NB4 (cell line): ENCODE measurements around the gene PGBD5.

Experiments used
- DNase-seq: peaks from one replicate; pipeline ENCODE4 v3.0.0; 2010; ENCODE audit warnings: low read depth
- H3K4me3 ChIP-seq: one replicate; pipeline ENCODE4 v1.5.1; 2011; ENCODE audit warnings: mild to moderate bottlenecking, low read depth, low read length, moderate library complexity
- MYC ChIP-seq: IDR thresholded peaks from 2 replicates; pipeline ENCODE4 v1.6.1; 2011; ENCODE audit warnings: low read depth, low read length
- POLR2A ChIP-seq: IDR thresholded peaks from 2 replicates; pipeline ENCODE4 v1.6.1; 2011; ENCODE audit warnings: mild to moderate bottlenecking; ENCODE audit not compliant: insufficient read length; ENCODE audit errors: extremely low read depth
- TF ChIP-seq, protein P1 (sequence below): IDR thresholded peaks from 2 replicates; pipeline ENCODE4 v1.6.1; 2011; ENCODE audit warnings: low read depth, low read length
- TF ChIP-seq, protein P2 (sequence below): IDR thresholded peaks from one replicate; pipeline ENCODE4 v1.5.1; 2012; ENCODE audit warnings: low read depth, low read length

PGBD5 gene

DNA sequence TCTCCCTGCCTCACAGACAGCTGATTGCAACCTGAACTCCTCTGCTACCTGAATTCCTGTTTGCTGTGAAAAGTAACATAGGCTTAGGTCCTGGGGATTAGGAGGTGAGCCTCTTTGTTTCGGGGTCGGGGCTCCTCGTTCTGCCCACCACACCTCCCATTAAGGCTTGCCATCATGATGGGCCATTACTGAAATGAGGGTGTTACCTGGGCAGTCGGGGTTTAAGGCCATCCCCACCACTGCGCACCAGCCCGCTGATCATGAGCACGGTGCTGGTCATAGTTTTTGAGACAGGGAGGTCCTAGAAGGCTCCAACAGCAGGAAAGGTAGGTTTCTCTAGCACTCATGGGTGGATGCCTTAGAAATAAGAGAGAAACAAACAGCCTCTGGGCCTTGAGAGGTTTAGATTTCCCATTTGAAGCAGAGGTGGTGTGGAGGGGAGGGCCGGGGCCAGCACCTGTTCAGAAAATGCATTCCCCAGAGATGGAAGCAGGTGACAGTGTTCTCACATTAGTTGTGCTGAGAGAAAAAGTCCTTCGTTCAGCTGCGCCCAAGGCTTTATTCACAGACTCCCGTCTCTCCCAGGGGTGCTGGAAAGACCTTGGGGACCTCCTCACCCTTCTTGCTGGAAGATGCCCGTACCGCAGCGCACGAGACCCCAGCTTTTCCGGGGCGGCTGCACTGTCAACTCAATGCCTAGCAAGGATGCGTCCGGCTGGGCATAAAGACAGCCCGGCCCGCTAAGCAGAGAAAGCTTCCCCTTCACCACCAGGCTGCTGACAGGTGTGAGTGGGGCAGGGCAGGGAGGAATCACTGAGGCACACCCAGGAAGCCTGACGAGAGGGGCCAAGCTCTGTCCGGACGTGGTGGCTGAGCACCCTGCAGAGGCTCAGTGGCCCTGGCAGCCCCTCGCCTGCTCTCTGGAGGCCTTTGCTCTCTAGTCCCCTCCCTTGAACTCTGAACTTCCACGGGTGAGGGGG, 125.5 kb downstream of the PGBD5 start:
- DNase-seq = no peak
- no peak overlapping the region for H3K4me3 ChIP-seq
- TF ChIP-seq, protein P1, sequence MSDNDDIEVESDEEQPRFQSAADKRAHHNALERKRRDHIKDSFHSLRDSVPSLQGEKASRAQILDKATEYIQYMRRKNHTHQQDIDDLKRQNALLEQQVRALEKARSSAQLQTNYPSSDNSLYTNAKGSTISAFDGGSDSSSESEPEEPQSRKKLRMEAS = no peak

DNA sequence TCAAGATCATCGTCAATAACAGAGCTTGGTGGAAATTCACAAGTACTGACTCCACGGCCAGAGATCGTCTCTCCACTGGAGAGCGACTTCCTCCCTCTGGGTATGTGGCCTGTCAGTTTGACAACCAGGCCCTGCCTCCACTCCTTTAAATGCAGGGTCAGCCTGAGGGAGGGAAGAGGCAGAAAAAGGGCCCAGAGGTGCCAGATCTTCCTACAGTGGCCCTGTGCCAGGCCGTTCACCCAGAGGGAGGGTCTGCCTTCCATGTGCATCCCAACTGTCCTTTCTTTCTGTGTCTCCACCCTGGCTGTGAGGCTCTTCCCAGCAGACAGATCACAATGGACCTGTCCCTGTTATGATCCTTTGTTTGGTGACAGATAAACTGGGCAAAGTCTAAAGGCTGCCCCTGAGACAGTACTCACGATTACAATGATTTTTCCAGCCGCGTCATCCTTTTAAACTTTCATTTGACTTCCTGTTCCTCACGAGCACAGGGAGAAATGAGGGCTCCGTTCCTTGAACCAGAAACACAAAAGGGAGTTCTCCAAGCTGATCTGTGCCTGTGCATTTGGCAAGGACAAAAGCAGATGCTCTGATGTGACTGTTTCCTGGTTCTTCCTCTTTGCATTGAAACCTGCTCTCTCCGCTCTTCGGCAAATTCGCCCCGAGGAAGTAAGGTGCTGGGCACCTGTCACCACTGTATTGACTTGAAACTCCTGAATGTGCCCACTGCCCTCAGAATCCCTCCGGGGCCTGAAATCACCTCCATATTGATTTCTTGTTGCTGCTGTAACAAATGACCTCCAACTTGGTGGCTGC, 126.7 kb downstream of the PGBD5 start:
- TF ChIP-seq POLR2A (no peak), MYC (no peak)
- TF ChIP-seq, protein P1 = no peak
- no peak overlapping the region for H3K4me3 ChIP-seq
- DNase-seq = no peak

DNA sequence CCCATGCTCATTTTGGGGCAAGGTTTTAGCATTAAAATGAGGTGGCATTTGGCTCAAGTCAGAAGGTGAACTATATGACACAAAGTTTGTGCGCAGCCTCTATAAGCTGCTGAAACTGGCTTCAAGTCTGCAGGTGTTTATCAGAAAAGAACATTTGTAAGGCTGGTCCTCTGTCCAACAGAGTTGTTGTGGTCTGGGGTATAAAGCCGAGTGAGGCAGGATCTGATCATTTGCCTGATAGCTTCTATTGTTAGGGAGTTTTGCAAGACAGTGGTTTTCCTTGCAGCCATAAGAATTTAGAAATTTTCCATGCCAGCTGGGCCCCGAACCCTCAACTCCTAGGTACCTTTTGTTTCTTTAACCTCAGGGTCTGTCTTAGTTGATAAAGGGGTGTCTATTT, 130.8 kb downstream of the PGBD5 start:
- no peak overlapping the region for H3K4me3 ChIP-seq
- no peak for DNase-seq
- TF ChIP-seq, protein P1 = no peak
- TF ChIP-seq POLR2A (no peak), MYC (no peak)
- TF ChIP-seq, protein P2, sequence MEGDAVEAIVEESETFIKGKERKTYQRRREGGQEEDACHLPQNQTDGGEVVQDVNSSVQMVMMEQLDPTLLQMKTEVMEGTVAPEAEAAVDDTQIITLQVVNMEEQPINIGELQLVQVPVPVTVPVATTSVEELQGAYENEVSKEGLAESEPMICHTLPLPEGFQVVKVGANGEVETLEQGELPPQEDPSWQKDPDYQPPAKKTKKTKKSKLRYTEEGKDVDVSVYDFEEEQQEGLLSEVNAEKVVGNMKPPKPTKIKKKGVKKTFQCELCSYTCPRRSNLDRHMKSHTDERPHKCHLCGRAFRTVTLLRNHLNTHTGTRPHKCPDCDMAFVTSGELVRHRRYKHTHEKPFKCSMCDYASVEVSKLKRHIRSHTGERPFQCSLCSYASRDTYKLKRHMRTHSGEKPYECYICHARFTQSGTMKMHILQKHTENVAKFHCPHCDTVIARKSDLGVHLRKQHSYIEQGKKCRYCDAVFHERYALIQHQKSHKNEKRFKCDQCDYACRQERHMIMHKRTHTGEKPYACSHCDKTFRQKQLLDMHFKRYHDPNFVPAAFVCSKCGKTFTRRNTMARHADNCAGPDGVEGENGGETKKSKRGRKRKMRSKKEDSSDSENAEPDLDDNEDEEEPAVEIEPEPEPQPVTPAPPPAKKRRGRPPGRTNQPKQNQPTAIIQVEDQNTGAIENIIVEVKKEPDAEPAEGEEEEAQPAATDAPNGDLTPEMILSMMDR = no peak

DNA sequence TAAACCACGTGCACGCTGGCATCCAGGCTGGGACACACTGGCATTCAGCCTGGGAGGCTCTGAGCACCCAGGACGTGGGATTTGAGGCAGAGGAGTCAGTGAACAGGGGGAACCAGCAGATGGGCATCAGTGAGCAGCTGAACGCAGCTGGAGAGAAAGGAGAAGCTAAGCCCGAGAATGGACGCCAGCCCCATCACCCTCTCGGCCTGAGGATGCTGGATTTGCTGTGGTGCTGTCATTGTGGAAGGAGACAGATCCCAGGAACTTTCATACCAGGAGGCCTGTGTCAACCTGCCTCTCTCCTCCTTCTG, 132.8 kb downstream of the PGBD5 start:
- TF ChIP-seq, protein P1 = no peak
- TF ChIP-seq MYC (no peak), POLR2A (no peak)
- TF ChIP-seq, protein P2 = no peak
- no peak overlapping the region for H3K4me3 ChIP-seq
- no peak for DNase-seq

DNA sequence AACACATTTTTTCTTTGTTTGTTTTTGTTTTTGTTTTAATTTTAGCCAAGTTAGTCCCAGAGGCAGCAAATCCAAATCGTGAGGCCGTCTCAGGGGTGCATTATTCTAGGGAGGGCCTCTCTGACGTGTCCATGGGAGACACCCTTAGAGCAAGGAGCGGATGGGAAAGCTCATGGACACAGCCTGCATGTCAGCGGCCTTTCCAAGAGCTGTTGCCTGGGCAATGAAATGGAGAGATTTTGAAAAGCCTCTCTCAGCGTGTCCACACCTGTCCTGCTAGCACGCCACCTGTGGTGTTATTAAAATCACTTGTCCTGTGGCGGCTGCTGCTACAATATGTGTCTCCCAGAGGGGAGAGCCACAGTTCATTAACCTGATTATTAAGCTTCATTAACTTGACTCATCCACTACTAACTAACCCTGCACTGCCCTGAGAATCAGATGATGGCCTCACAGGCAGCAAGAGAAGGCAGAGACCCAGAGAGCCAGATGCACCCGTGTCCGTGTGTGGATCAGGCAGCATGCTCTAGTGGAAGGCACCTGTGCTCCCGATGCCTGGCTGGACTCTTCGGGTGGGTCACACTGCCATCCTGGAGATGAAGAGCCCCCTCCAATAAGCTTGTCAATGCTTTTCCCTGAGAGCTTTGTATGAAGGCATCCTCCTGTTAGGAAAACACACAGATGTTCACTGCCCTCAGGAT, 133.3 kb downstream of the PGBD5 start:
- no peak overlapping the region for H3K4me3 ChIP-seq
- no peak for DNase-seq
- TF ChIP-seq, protein P2 = no peak

DNA sequence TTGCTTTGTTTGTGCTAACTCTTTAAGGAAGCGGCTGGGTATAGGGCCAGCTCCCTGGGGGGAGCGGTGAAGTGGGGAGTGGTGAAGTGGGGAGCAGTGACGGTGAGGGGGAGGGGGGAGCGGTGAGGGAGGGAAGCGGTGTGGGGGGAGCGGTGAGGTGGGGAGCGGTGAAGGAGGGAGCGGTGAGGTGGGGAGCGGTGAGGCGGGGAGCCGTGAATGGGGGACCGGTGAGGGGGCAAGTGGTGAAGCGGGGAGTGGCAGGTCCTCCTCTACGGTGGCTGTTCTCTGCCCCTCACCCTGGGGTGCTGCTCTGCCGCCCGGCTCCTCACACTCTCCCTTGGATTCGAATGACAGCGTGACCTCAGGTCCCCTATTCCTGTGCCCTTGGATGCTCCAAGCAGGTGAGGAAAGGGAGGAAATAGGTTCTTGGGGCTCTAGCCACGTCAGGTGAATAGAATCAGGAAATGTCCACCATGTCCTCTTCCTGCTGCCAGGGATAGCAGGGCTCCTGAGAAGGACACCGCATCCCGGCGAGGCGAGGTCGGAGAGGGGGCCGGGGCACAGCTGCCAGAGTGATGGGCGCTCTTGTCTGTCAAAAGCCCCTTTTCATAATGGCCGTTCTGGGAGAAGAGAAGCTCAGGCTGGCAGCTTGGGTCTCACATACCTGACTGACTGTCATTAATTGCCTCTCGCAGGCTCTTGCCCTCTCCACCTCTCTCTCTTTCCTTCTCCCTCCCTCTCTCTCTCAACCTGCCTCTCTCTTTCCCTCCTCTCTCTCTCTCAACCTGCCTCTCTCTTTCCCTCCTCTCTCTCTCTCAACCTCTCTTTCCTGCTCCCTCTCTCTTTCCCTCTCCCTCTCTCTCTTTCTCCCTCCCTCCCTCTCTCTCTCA, 134.2 kb downstream of the PGBD5 start:
- DNase-seq = no peak
- TF ChIP-seq POLR2A (no peak), MYC (no peak)
- TF ChIP-seq, protein P2 = no peak
- TF ChIP-seq, protein P1 = no peak
- no peak overlapping the region for H3K4me3 ChIP-seq
